K562 (cell line): ENCODE results near the gene GHDC. TPM values are rescaled to one million over a fixed set of nuclear protein-coding genes. Genes with fewer than 3 reads are reported as not detected.

Source experiments
- ARID2 ChIP-seq: fragments of 450-650 bp; IDR thresholded peaks from 2 replicates; pipeline ENCODE4 v1.6.1; 2017; ENCODE audit warnings: antibody characterized with exemption, mild to moderate bottlenecking
- ATF6 ChIP-seq: sonication (generic); formaldehyde crosslinking; IDR thresholded peaks from 2 replicates; pipeline ENCODE4 v1.4.0; 2020; ENCODE audit warnings: mild to moderate bottlenecking, missing genetic modification reagents
- BCLAF1 ChIP-seq, 2 experiments: fragments of 450-650 bp in 1 of 2; IDR thresholded peaks; 2 replicates each; pipeline ENCODE4 v1.6.1; 2011 to 2017; ENCODE audit warnings: low read depth in 2 of 2, antibody characterized with exemption in 1 of 2, borderline replicate concordance in 1 of 2, low read length in 1 of 2, mild to moderate bottlenecking in 1 of 2, mixed read lengths in 1 of 2; ENCODE audit not compliant: control insufficient read depth in 1 of 2
- CBX3 ChIP-seq, 2 experiments: IDR thresholded peaks; 1 replicate in 1 of 2; 2 replicates in 1 of 2; pipeline ENCODE4 v1.6.1; 2012; ENCODE audit warnings: inconsistent platforms in 2 of 2, low read length in 2 of 2, borderline replicate concordance in 1 of 2, control low read depth in 1 of 2
- DNMT1 ChIP-seq: fragments of 450-650 bp; IDR thresholded peaks from 2 replicates; pipeline ENCODE4 v1.6.1; 2016; ENCODE audit warnings: antibody characterized with exemption, mild to moderate bottlenecking
- EHMT2 ChIP-seq: fragments of 450-650 bp; IDR thresholded peaks from 2 replicates; pipeline ENCODE4 v1.6.1; 2018; ENCODE audit warnings: antibody characterized with exemption
- FOSL1 ChIP-seq: fragments of 200-800 bp; sonication (Bioruptor generic); conservative IDR thresholded peaks from 2 replicates; pipeline ENCODE4 v1.6.1; 2016; ENCODE audit warnings: missing genetic modification characterization, missing compliant biosample characterization
- HLTF ChIP-seq: fragments of 450-650 bp; IDR thresholded peaks from 2 replicates; pipeline ENCODE4 v1.6.1; 2016
- HOXB6 ChIP-seq: fragments of 250-450 bp; sonication (Bioruptor Pico); IDR thresholded peaks from 2 replicates; pipeline ENCODE4 v1.5.1; 2022; ENCODE audit warnings: mild to moderate bottlenecking, borderline replicate concordance
- IRF2 ChIP-seq: sonication (generic); formaldehyde crosslinking; IDR thresholded peaks from 2 replicates; pipeline ENCODE4 v1.8.1; 2022; ENCODE audit warnings: mild to moderate bottlenecking, missing genetic modification reagents
- MIER1 ChIP-seq: fragments of 450-650 bp; IDR thresholded peaks from 2 replicates; pipeline ENCODE4 v1.6.1; 2016; ENCODE audit warnings: antibody characterized with exemption, mild to moderate bottlenecking, low read depth
- MITF ChIP-seq: IDR thresholded peaks from 2 replicates; pipeline ENCODE4 v1.6.1; 2014; ENCODE audit warnings: antibody characterized with exemption
- PCBP2 ChIP-seq: fragments of 200-400 bp; formaldehyde crosslinking; IDR thresholded peaks from 2 replicates; pipeline ENCODE4 v1.6.1; 2018; ENCODE audit warnings: low read length, low read depth, mild to moderate bottlenecking, moderate library complexity; ENCODE audit not compliant: poor library complexity, severe bottlenecking
- PHF21A ChIP-seq: fragments of 450-650 bp; IDR thresholded peaks from 2 replicates; pipeline ENCODE4 v1.6.1; 2017; ENCODE audit warnings: low read depth, borderline replicate concordance
- RBM39 ChIP-seq: fragments of 200-400 bp; formaldehyde crosslinking; optimal IDR thresholded peaks from 2 replicates; pipeline ENCODE3; 2018; ENCODE audit warnings: low read depth, low read length
- SMAD4 ChIP-seq: fragments of 250-450 bp; sonication (Bioruptor Pico); conservative IDR thresholded peaks from 2 replicates; pipeline ENCODE4 v1.8.0; 2021; ENCODE audit warnings: inconsistent platforms, mild to moderate bottlenecking, moderate library complexity
- SNIP1 ChIP-seq: fragments of 450-650 bp; IDR thresholded peaks from 2 replicates; pipeline ENCODE4 v1.7.1; 2017; ENCODE audit warnings: low read depth, mild to moderate bottlenecking
- STAG1 ChIP-seq: sonication (generic); formaldehyde crosslinking; IDR thresholded peaks from 2 replicates; pipeline ENCODE4 v1.5.0; 2020; ENCODE audit warnings: missing genetic modification reagents, borderline replicate concordance
- STAT5B ChIP-seq: fragments of 250-450 bp; sonication (Bioruptor Pico); IDR thresholded peaks from 2 replicates; pipeline ENCODE4 v1.8.0; 2021; ENCODE audit warnings: mild to moderate bottlenecking, inconsistent platforms
- TCFL5 ChIP-seq: fragments of 250-450 bp; sonication (Bioruptor Pico); conservative IDR thresholded peaks from 2 replicates; pipeline ENCODE4 v1.6.1; 2021; ENCODE audit warnings: mild to moderate bottlenecking, moderate library complexity, matching md5 sums
- ZNF134 ChIP-seq: fragments of 250-450 bp; sonication (Bioruptor Pico); conservative IDR thresholded peaks from 2 replicates; pipeline ENCODE4 v1.4.0; 2020
- ZNF766 ChIP-seq: fragments of 200-800 bp; sonication (Bioruptor generic); conservative IDR thresholded peaks from 2 replicates; pipeline ENCODE4 v1.6.1; 2016; ENCODE audit warnings: missing genetic modification characterization, missing compliant biosample characterization
- ZNF79 ChIP-seq: fragments of 250-450 bp; sonication (Bioruptor Pico); IDR thresholded peaks from 2 replicates; pipeline ENCODE4 v1.4.0; 2020; ENCODE audit warnings: low read depth, mild to moderate bottlenecking, moderate library complexity
- polyA plus RNA-seq, 8 experiments: library from polyadenylated mRNA; depleted of rRNA in 4 of 8; stranded (reverse) in 5 of 8; unstranded in 3 of 8; fragments of >200 nt; fragmentation: Nextera tagmentation in 2 of 8; fragmentation: Illumina TruSeq in 1 of 8; extraction: Ambion mirVana in 2 of 8; extraction: Trizol in 1 of 8; gene quantifications; 2 replicates each; pipeline versions ENCODE4 v1.2.1 to v1.2.3, GENCODE V29; 2011 to 2014; ENCODE audit warnings: inconsistent platforms in 1 of 8, missing spikeins in 1 of 8
- total RNA-seq, 7 experiments: library from RNA; depleted of rRNA in 6 of 7; stranded (reverse); fragments of >200 nt in 6 of 7; fragmentation: Illumina TruSeq in 2 of 7; extraction: Trizol in 2 of 7; gene quantifications; 2 replicates each; pipeline versions ENCODE4 v1.2.1 to v1.2.3, GENCODE V29; 2011 to 2021; ENCODE audit warnings: low replicate concordance in 1 of 7

GHDC gene
- total and polyA plus RNA-seq, 9 of the 15 experiments (the other 6 are each of a cell fraction or from before 2014, with no cell fraction given) = 0.65 to 23.2 (median 11.2) TPM

- TF ChIP-seq RBM39 (no peak), ZNF766 (CRISPR knock-in tag) (no peak), HLTF (peak; percentile 81; the same call in 1 of the 2 replicates), IRF2 (CRISPR knock-in tag) (no peak), SMAD4 (CRISPR knock-in tag) (no peak), FOSL1 (peak; percentile 94), ZNF134 (CRISPR knock-in tag) (no peak), PHF21A (no peak), STAT5B (CRISPR knock-in tag) (no peak), EHMT2 (peak; percentile 83), ARID2 (0 out of 2 replicates have a peak, but pooled peaks have one; percentile 44), SNIP1 (0 out of 2 replicates have a peak, but pooled peaks have one; percentile 42), MITF (no peak), ATF6 (no peak), DNMT1 (0 out of 2 replicates have a peak, but pooled peaks have one; percentile 54), MIER1 (peak; percentile 71; the same call in 1 of the 2 replicates), BCLAF1 (IDR thresholded peaks at IDR 0.05; ENCODE audit: borderline replicate concordance in 1 of 2, control insufficient read depth in 1 of 2, low read depth in 2 of 2, low read length in 1 of 2) (no peak), STAG1 (CRISPR knock-in tag) (no peak), ZNF79 (CRISPR knock-in tag) (no peak), PCBP2 (no peak), CBX3 (IDR thresholded peaks at IDR 0.05; ENCODE audit: borderline replicate concordance in 1 of 2, low read length in 2 of 2) (no peak), HOXB6 (CRISPR knock-in tag) (no peak), TCFL5 (CRISPR knock-in tag) (no peak)
These were observed 11.2 kb downstream of the GHDC start (continued) for GRCh38 chr17:42182927-42183734.
